ENCODE measurements around the gene IL17RC. TPM values are rescaled to one million over a fixed set of nuclear protein-coding genes. Genes with fewer than 3 reads are reported as not detected.
A peak's percentile ranks its signal among the peaks of the same experiment; 100 is the strongest.
"Not testable (repeated sequence)": the region's sequence is repeated elsewhere in the genome, so short reads cannot be mapped to it uniquely, and the experiment has no call there.

IL17RC gene
- total RNA-seq, 1 donor from 2014 or later = 7.3 TPM

DNA sequence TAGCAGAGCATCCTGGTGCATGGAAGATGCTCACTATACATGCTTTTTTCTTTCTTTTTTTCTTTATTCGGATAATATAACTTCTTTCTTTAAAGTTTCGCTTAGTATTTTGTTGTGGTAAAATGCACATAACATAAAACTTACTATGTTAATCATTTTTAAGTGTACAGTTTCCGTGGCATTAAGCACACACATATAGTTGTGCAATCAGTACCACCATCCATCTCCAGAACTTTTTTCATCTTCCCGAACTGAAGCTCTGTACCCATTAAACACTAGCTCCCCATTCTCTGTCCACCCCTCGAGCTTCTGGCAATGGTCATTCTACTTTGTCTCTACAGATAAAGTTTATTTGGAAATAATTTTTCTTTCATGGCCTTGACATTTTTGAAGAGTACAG, 27.5 kb upstream of the IL17RC start:
- no peak for DNase-seq (ENCODE audit: low read depth, low spot score)
- Mint-ChIP-seq H3K27me3 (ENCODE audit: low read depth) (no peaks in the 10 kb centered on the region), H3K36me3 (ENCODE audit: low read depth) (peaks cover 9% of the 10 kb centered on the region), H3K9me3 (no peaks in the 10 kb centered on the region), H3K4me3 (peak overlapping the region; percentile 99), H3K27ac (ENCODE audit: unreplicated experiment) (no peak overlapping the region), H3K4me1 (peaks cover 19% of the 10 kb centered on the region)
- TF ChIP-seq CTCF (conservative IDR thresholded peaks at IDR 0.05) = no peak

- no peaks in the 10 kb centered on the region for H3K9me3 Mint-ChIP-seq
- peak; percentile 19 for TF ChIP-seq CTCF (conservative IDR thresholded peaks at IDR 0.05)
- H3K4me3 Mint-ChIP-seq = peak within 1 kb of the TSS; percentile 99
- peaks cover 19% of the 10 kb centered on the region for H3K4me1 Mint-ChIP-seq
- H3K27me3 Mint-ChIP-seq (ENCODE audit: low read depth) = no peaks in the 10 kb centered on the region
- H3K27ac Mint-ChIP-seq (ENCODE audit: unreplicated experiment) = peak within 1 kb of the TSS; percentile 99
- H3K36me3 Mint-ChIP-seq (ENCODE audit: low read depth) = peaks cover 13% of the 10 kb centered on the region
- peak; percentile 88 for DNase-seq (ENCODE audit: low read depth, low spot score)
Observed at GRCh38 chr3:9890249-9891071, 26.4 kb upstream of the IL17RC start, which contains the start of gene JAGN1. JAGN1 (plus strand) TSS chr3:9890610; CDS start chr3:9890723, 113 bp downstream.

DNA sequence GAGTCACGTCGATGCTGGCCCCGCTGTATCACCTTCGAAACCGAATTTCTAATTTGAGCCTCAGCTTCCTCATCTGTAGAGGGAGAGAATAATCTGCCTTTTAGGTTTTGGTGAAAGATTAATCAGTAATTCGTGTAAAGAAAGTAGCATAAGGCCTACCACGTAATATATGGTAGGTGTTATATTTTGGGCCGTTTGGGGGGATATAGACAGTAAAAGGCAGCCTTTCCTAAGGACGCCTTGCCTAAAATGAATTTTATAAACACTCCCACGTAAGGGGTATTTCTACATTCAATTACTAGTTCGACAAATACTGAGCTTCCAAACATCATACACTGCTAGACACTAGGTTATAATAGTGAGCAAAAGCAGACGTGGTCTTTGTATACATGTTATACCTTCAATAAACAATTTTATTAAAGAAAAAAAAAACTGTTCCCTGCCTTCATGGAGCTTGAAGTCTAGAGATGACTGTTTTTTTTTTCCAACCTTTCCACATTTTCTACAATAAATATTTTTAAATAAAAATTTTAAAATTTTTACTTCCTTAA, 25.8 kb upstream of the IL17RC start:
- Mint-ChIP-seq H3K4me1 (peaks cover 19% of the 10 kb centered on the region), H3K27me3 (ENCODE audit: low read depth) (no peaks in the 10 kb centered on the region), H3K4me3 (peak overlapping the region; percentile 99), H3K9me3 (no peaks in the 10 kb centered on the region), H3K27ac (ENCODE audit: unreplicated experiment) (peak overlapping the region; percentile 99), H3K36me3 (ENCODE audit: low read depth) (peaks cover 13% of the 10 kb centered on the region)
- no peak for TF ChIP-seq CTCF (conservative IDR thresholded peaks at IDR 0.05)
- DNase-seq (ENCODE audit: low read depth, low spot score) = no peak

- no peak for DNase-seq (ENCODE audit: low read depth, low spot score)
- no peaks in the 10 kb centered on the region for H3K9me3 Mint-ChIP-seq
- H3K27me3 Mint-ChIP-seq (ENCODE audit: low read depth) = no peaks in the 10 kb centered on the region
- H3K4me1 Mint-ChIP-seq = peaks cover 19% of the 10 kb centered on the region
- no peak for TF ChIP-seq CTCF (conservative IDR thresholded peaks at IDR 0.05)
- H3K36me3 Mint-ChIP-seq (ENCODE audit: low read depth) = peaks cover 13% of the 10 kb centered on the region
- peak overlapping the region; percentile 50 for H3K4me3 Mint-ChIP-seq
- no peak overlapping the region for H3K27ac Mint-ChIP-seq (ENCODE audit: unreplicated experiment)
Observed at GRCh38 chr3:9893739-9894138, 23.2 kb upstream of the IL17RC start.

DNA sequence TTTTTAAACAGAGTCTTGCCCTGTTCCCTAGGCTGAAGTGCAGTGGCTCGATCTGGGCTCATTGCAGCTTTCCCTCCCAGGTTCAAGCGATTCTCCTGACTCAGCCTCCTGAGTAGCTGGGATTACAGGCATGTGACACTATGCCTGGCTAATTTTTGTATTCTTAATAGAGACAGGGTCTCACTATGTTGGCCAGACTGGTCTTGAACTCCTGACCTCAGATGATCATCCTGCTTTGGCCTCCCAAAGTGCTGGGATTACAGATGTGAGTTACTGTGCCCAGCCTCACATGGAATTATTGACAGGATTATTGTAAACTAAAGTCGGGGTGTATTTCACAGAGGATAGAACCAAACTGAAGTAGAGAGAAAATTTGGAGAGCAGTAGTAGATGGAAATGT, 21.2 kb upstream of the IL17RC start:
- H3K9me3 Mint-ChIP-seq; DNase-seq (ENCODE audit: low read depth, low spot score); H3K27me3 Mint-ChIP-seq (ENCODE audit: low read depth); H3K4me3 Mint-ChIP-seq; H3K27ac Mint-ChIP-seq (ENCODE audit: unreplicated experiment): not testable (repeated sequence)
- Mint-ChIP-seq H3K36me3 (ENCODE audit: low read depth) (peaks cover 13% of the 10 kb centered on the region), H3K4me1 (peaks cover 19% of the 10 kb centered on the region)

- not testable (repeated sequence) for DNase-seq (ENCODE audit: low read depth, low spot score); H3K27me3 Mint-ChIP-seq (ENCODE audit: low read depth)
Observed at GRCh38 chr3:9896755-9897407, 20.0 kb upstream of the IL17RC start.

More at GRCh38 chr3:9896755-9897407, 20.0 kb upstream of the IL17RC start:
- H3K27ac Mint-ChIP-seq (ENCODE audit: unreplicated experiment); H3K4me1 Mint-ChIP-seq; H3K9me3 Mint-ChIP-seq; H3K4me3 Mint-ChIP-seq: not testable (repeated sequence)
- peaks cover 13% of the 10 kb centered on the region for H3K36me3 Mint-ChIP-seq (ENCODE audit: low read depth)

Measured in neural crest cell (in vitro differentiated cells).